PC-9 (cell line): ENCODE measurements around the gene SLC4A2. TPM values are rescaled to one million over a fixed set of nuclear protein-coding genes. Genes with fewer than 3 reads are reported as not detected.
A peak's percentile ranks its signal among the peaks of the same experiment; 100 is the strongest.

Source experiments
- BruUV-seq: library from RNA; stranded (reverse); fragments of 400-500 nt; replicated peaks from 2 replicates; lab custom pipeline; 2021; lab: Mats Ljungman, UMichigan
- CTCF ChIA-PET: fragments of 300-600 bp; sonication (Branson Sonifier 250); formaldehyde crosslinking; loops from one replicate; lab custom pipeline; 2022; ENCODE audit warnings: antibody characterized with exemption; lab: Charles Lee
- POLR2A ChIA-PET: fragments of 300-600 bp; sonication (Branson Sonifier 250); formaldehyde crosslinking; loops from one replicate; lab custom pipeline; 2022; ENCODE audit warnings: antibody characterized with exemption; ENCODE audit not compliant: unreplicated experiment; lab: Charles Lee
- DNase-seq, 2 experiments: peaks; one replicate each; pipeline versions ENCODE4 v3.0.0 to v3.0.0-alpha.2; 2015 to 2022; ENCODE audit warnings: mixed read lengths in 1 of 2
- H2AFZ ChIP-seq: fragments of 200-600 bp; sonication (generic); 2 replicates; pipeline ENCODE4 v1.8.1; 2017; ENCODE audit warnings: antibody characterized with exemption
- H3F3A ChIP-seq: fragments of 200-600 bp; sonication (generic); 2 replicates; pipeline ENCODE4 v1.8.1; 2017; ENCODE audit warnings: antibody characterized with exemption, mild to moderate bottlenecking, low read depth; ENCODE audit not compliant: insufficient read depth
- H3K27ac ChIP-seq: fragments of 200-600 bp; sonication (generic); 2 replicates; pipeline ENCODE4 v1.6.1; 2016; ENCODE audit warnings: mixed run types
- H3K27me3 ChIP-seq: fragments of 200-600 bp; sonication (generic); 2 replicates; pipeline ENCODE4 v1.6.1; 2016; ENCODE audit warnings: low read depth, mixed run types; ENCODE audit not compliant: insufficient read depth
- H3K36me3 ChIP-seq: fragments of 200-600 bp; sonication (generic); 2 replicates; pipeline ENCODE4 v1.6.1; 2016; ENCODE audit warnings: low read depth, mixed run types
- H3K4me1 ChIP-seq: fragments of 200-600 bp; sonication (generic); replicated peaks from 2 replicates; pipeline ENCODE4 v1.6.1; 2016; ENCODE audit warnings: mixed run types; ENCODE audit not compliant: insufficient read depth
- H3K4me2 ChIP-seq: fragments of 200-600 bp; sonication (generic); 2 replicates; pipeline ENCODE4 v1.6.1; 2017; ENCODE audit warnings: mixed run types
- H3K4me3 ChIP-seq: fragments of 200-600 bp; sonication (generic); 2 replicates; pipeline ENCODE4 v1.6.1; 2016; ENCODE audit warnings: mixed run types
- H3K79me2 ChIP-seq: fragments of 200-600 bp; sonication (generic); 2 replicates; pipeline ENCODE4 v1.6.1; 2017; ENCODE audit warnings: low read depth, mixed run types
- H3K9me2 ChIP-seq: fragments of 200-600 bp; sonication (generic); 2 replicates; pipeline ENCODE4 v1.8.1; 2017; ENCODE audit warnings: mild to moderate bottlenecking; ENCODE audit not compliant: insufficient read depth
- H3K9me3 ChIP-seq: fragments of 200-600 bp; sonication (generic); 2 replicates; pipeline ENCODE4 v1.8.1; 2016; ENCODE audit warnings: low read depth; ENCODE audit not compliant: insufficient read depth
- H4K20me1 ChIP-seq: fragments of 200-600 bp; sonication (generic); 2 replicates; pipeline ENCODE4 v1.8.1; 2017; ENCODE audit not compliant: insufficient read depth
- EZH2 ChIP-seq: fragments of 200-600 bp; sonication (generic); IDR thresholded peaks from 2 replicates; pipeline ENCODE4 v1.8.0; 2017; ENCODE audit warnings: antibody characterized with exemption, low read depth
- intact Hi-C: fragments of 100-400 bp; cut with micrococcal nuclease; formaldehyde crosslinking; loops from one replicate; pipeline ENCODE4 v1.10.0; 2022; ENCODE audit not compliant: unreplicated experiment
- total RNA-seq: library from RNA; stranded (reverse); gene quantifications from 2 replicates; pipeline ENCODE4 v1.2.3, GENCODE V29; 2021
- TF ChIP-seq, protein P1 (sequence below): fragments of 200-600 bp; sonication (generic); conservative IDR thresholded peaks from 2 replicates; pipeline ENCODE4 v1.6.1; 2017; ENCODE audit warnings: mixed run types, antibody characterized with exemption, mild to moderate bottlenecking, moderate library complexity

The SLC4A2 gene
- total RNA-seq, 1 experiment from 2014 or later, result 245 TPM

DNA sequence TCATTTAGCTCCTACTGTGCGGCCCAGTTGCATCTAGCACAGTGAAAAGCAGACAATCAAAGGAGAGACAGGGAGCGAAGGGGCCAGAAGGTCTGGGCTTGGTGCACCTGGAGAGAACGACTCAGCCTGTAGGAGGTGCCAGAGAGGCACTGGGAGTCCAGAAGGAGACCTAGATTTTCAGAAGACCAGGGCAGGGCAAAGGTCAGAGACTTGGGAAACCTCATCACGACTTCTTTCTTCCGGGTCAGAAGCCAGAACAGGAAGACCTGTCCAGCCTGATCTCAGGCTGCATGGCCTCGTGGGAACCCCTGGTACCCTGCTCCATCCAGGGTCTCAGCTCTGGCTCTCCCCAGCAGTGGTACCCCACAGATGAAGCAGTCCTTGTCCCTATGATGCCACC, 32.0 kb downstream of the SLC4A2 start:
- Histone ChIP-seq H3K4me1 (peaks cover 16% of the 10 kb centered on the region), H3K4me2 (no peak overlapping the region), H2AFZ (no peak overlapping the region), H3K27me3 (no peaks in the 10 kb centered on the region), H3K4me3 (no peak overlapping the region), H4K20me1 (peaks cover 78% of the 10 kb centered on the region), H3F3A (peaks cover 10% of the 10 kb centered on the region; the same call in 1 of the 2 replicates), H3K27ac (no peak overlapping the region), H3K79me2 (peaks cover 96% of the 10 kb centered on the region), H3K36me3 (no peaks in the 10 kb centered on the region), H3K9me3 (no peaks in the 10 kb centered on the region), H3K9me2 (no peaks in the 10 kb centered on the region)
- no TSS peak for BruUV-seq
- ChIA-PET POLR2A (no interaction called here), CTCF (no interaction called here)
- intact Hi-C loops, result no loop called here
- no peak for DNase-seq
- no peak for TF ChIP-seq EZH2
- TF ChIP-seq, protein P1, sequence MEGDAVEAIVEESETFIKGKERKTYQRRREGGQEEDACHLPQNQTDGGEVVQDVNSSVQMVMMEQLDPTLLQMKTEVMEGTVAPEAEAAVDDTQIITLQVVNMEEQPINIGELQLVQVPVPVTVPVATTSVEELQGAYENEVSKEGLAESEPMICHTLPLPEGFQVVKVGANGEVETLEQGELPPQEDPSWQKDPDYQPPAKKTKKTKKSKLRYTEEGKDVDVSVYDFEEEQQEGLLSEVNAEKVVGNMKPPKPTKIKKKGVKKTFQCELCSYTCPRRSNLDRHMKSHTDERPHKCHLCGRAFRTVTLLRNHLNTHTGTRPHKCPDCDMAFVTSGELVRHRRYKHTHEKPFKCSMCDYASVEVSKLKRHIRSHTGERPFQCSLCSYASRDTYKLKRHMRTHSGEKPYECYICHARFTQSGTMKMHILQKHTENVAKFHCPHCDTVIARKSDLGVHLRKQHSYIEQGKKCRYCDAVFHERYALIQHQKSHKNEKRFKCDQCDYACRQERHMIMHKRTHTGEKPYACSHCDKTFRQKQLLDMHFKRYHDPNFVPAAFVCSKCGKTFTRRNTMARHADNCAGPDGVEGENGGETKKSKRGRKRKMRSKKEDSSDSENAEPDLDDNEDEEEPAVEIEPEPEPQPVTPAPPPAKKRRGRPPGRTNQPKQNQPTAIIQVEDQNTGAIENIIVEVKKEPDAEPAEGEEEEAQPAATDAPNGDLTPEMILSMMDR, result peak; percentile 61

DNA sequence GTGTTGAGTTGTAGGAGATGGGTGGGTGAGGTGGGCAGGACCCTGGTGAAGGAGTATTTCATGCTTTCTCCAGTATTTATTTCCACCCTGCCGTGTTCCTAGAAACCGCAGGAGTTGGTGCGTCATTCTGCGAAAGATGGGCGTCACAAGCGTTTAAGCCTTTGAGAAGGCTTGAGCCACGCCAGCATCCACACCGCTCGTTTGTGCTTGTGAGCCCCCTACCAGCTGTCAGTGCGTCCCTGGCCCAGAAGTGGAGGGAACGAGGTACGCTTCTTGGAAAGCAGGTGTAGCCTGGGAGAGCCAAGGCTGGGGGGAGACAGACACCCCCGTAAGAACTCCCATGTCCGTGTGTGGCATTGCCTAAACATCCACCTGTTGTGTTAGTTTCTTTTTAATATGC, 32.6 kb downstream of the SLC4A2 start:
- POLR2A ChIA-PET, result no interaction called here
- CTCF ChIA-PET, result no interaction called here

DNA sequence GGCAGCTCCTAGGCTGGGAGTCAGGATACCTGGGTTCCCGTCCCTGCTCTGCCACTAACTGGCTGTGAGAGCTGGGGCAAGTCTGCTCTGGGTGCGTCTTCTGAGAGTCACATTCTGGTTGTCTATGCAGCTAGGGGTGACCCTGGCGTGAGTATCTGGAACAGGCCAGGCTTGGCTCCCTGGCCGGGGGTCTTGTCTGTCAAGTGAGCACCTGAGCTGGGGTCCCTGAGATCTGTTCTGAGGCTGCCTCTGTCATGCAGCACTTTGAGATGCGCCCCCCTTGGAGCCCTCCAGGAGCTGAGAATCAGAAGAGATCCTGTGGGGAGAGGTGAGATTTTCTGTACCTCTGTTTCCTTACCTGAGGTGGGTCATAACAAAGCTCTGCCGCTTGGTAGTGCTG, 34.4 kb downstream of the SLC4A2 start:
- POLR2A ChIA-PET, result no interaction called here
- Histone ChIP-seq H3K27ac (no peak overlapping the region), H3F3A (peaks cover 13% of the 10 kb centered on the region; the same call in 1 of the 2 replicates), H3K79me2 (peaks cover 92% of the 10 kb centered on the region), H3K9me3 (no peaks in the 10 kb centered on the region), H3K36me3 (no peaks in the 10 kb centered on the region), H2AFZ (no peak overlapping the region), H3K4me2 (no peak overlapping the region), H3K4me1 (peaks cover 5% of the 10 kb centered on the region; the same call in 1 of the 2 replicates), H3K9me2 (no peaks in the 10 kb centered on the region), H3K4me3 (no peak overlapping the region), H4K20me1 (peaks cover 78% of the 10 kb centered on the region), H3K27me3 (no peaks in the 10 kb centered on the region)
- DNase-seq, result no peak
- BruUV-seq, result no TSS peak
- TF ChIP-seq, protein P1, result no peak
- TF ChIP-seq EZH2, result no peak
- intact Hi-C loops, result no loop called here
- CTCF ChIA-PET, result no interaction called here

More for the DNA sequence above, 32.6 kb downstream of the SLC4A2 start:
- peaks cover 98% of the 10 kb centered on the region for H3K79me2 ChIP-seq
- no peaks in the 10 kb centered on the region for H3K36me3 ChIP-seq
- H3K27me3 ChIP-seq, result no peaks in the 10 kb centered on the region
- intact Hi-C loops, result no loop called here
- H2AFZ ChIP-seq, result no peak overlapping the region
- H4K20me1 ChIP-seq, result peaks cover 78% of the 10 kb centered on the region
- no peak for DNase-seq
- H3K27ac ChIP-seq, result no peak overlapping the region
- peaks cover 13% of the 10 kb centered on the region; the same call in 1 of the 2 replicates for H3F3A ChIP-seq
- BruUV-seq, result no TSS peak
- no peak for TF ChIP-seq EZH2
- TF ChIP-seq, protein P1, result no peak
- no peak overlapping the region for H3K4me3 ChIP-seq
- H3K4me2 ChIP-seq, result no peak overlapping the region
- no peaks in the 10 kb centered on the region for H3K9me3 ChIP-seq
- no peaks in the 10 kb centered on the region for H3K9me2 ChIP-seq
- H3K4me1 ChIP-seq, result peaks cover 16% of the 10 kb centered on the region
